Ovary (tissue), 9 donors: Measurements from ENCODE around the gene BHMT2. TPM values are rescaled to one million over a fixed set of nuclear protein-coding genes. Genes with fewer than 3 reads are reported as not detected.

Experiments used
- DNase-seq, 5 donors: peaks; one replicate each; pipeline ENCODE4 v3.0.0-alpha.2; 2019 to 2020
- H3K27ac ChIP-seq, 2 donors: fragments of 200-600 bp; one replicate each; pipeline versions ENCODE4 v1.5.1 to v1.8.0; 2019 to 2022
- H3K27me3 ChIP-seq: fragments of 200-600 bp; one replicate; pipeline ENCODE4 v1.8.0; 2022
- H3K36me3 ChIP-seq: fragments of 200-600 bp; sonication (generic); one replicate; pipeline ENCODE4 v1.5.1; 2019
- H3K4me1 ChIP-seq: one replicate; pipeline ENCODE4 v1.8.1; 2013; ENCODE audit warnings: mild to moderate bottlenecking, moderate library complexity; ENCODE audit not compliant: insufficient read depth
- H3K4me3 ChIP-seq: fragments of 200-600 bp; sonication (generic); one replicate; pipeline ENCODE4 v1.5.1; 2017
- H3K9me3 ChIP-seq, 2 donors: fragments of 200-600 bp in 1 of 2; sonication (generic) in 1 of 2; one replicate each; pipeline versions ENCODE4 v1.5.1 to v1.8.1; 2013 to 2019; ENCODE audit warnings: mild to moderate bottlenecking in 1 of 2, moderate library complexity in 1 of 2
- EP300 ChIP-seq: sonication (generic); formaldehyde crosslinking; IDR thresholded peaks from one replicate; pipeline ENCODE4 v1.6.1; 2017; ENCODE audit warnings: antibody characterized with exemption
- POLR2A ChIP-seq: fragments of 450-650 bp; IDR thresholded peaks from one replicate; pipeline ENCODE4 v1.6.1; 2017; ENCODE audit warnings: antibody characterized with exemption, mild to moderate bottlenecking, moderate library complexity
- WGBS, 3 donors: extraction: QIAGEN DNeasy Blood & Tissue Kit in 1 of 3; methylation state at CpG; one replicate each; pipeline versions ENCODE4 v1.1.5 to v1.1.7; 2013 to 2017; 5-methylcytosine and 5-hydroxymethylcytosine counted together
- intact Hi-C, 4 donors: fragments of 100-400 bp; cut with DNase I; formaldehyde crosslinking; loops; one replicate each; pipeline versions ENCODE4 v1.11.0 to v1.15.1; 2022 to 2023
- polyA plus RNA-seq, 2 donors: library from polyadenylated mRNA; stranded (reverse); fragments of 200-250 nt in 1 of 2; fragments of 350-450 nt in 1 of 2; fragmentation: Illumina TruSeq in 1 of 2; extraction: RNeasy Lipid Tissue Mini Kit (QIAGEN cat#74804) in 1 of 2; gene quantifications; one replicate each; pipeline ENCODE4 v1.2.3, GENCODE V29; 2013 to 2014
- total RNA-seq, 7 donors: library from RNA; depleted of rRNA in 2 of 7; stranded (reverse); fragments of >200 nt in 2 of 7; fragmentation: NEBNext Ultra II Directional in 3 of 7; extraction: Animal tissue kit (Norgen Biotek cat#: 25700) in 3 of 7; gene quantifications; one replicate each; pipeline versions ENCODE4 v1.1.0 to v1.2.4, GENCODE V29; 2016 to 2023
- TF ChIP-seq, protein P1 (sequence below), 3 donors: fragments of 450-650 bp in 2 of 3; fragments of 200-600 bp in 1 of 3; IDR thresholded peaks; one replicate each; pipeline versions ENCODE4 v1.5.1 to v1.8.0; 2016 to 2022; ENCODE audit warnings: antibody characterized with exemption in 3 of 3, mild to moderate bottlenecking in 1 of 3
- donor health status: DM: no; HTN: no; CAD: no; lungs with moderate emphysema.
- donor health status: DM: no; HTN: no; CAD: no.
- donor health status: Bipolar disorder and iron deficiency.
- donor health status: DM: yes; HTN: yes; CAD: no.
- donor health status: DM: no; HTN: no; CAD: no.
- donor health status: DM: yes; HTN: yes; CAD: no.

Gene BHMT2
- total and polyA plus RNA-seq, 9 donors, result 3.7 to 18.4 (median 7.9) TPM

DNA sequence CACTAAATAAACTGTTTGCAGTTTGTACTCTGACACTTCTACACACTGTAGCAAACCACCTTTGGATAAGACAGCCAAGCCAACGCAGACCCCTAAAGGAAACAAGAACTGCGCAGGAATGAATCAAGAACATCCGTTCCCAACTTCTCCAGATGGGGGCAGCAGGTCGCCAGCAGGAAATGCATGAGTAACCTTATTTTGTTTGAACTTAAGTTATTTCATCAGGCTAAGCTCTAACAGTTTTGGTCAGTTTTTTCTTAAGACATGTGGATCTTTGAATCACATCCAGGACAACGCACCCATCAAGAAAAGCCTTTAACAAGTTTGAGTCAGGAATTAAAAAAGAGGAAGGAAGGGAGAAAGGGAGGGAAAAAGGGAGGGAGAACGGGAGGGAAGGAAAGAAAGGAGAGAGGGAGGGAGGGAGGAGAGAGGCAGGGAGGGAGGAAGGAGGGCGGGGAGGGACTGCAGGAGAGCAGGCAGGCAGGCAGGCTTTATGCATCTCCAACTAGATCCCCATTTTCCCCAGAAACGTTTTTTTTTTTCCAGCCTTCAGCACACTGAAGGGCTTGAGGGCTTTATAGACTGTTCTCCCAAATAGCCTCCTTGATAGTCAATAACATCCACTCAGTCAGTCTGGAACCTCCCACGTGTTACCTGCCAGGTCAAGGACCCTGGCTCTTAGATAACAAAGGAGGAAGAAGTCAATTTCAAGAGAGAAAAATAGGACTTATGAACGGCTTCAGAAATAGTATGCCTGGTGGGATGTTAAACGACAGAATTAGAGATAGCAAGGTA is 64.3 kb downstream of the BHMT2 start:
- peak overlapping the region in 1 of 2 donors; percentile 56 for H3K27ac ChIP-seq
- peak overlapping the region; percentile 22 for H3K4me3 ChIP-seq
- H3K27me3 ChIP-seq, result no peaks in the 10 kb centered on the region
- intact Hi-C loops, result loop anchor here (5.0 to 10.0 kb wide), 3 partner anchors 107 to 331 kb away; no protein-coding TSS in a partner anchor
- H3K36me3 ChIP-seq, result no peaks in the 10 kb centered on the region
- peak; percentile 62 to 80 (median 74) for DNase-seq
- no peaks in the 10 kb centered on the region for H3K9me3 ChIP-seq
- TF ChIP-seq EP300 (no peak), POLR2A (no peak)
- TF ChIP-seq, protein P1, sequence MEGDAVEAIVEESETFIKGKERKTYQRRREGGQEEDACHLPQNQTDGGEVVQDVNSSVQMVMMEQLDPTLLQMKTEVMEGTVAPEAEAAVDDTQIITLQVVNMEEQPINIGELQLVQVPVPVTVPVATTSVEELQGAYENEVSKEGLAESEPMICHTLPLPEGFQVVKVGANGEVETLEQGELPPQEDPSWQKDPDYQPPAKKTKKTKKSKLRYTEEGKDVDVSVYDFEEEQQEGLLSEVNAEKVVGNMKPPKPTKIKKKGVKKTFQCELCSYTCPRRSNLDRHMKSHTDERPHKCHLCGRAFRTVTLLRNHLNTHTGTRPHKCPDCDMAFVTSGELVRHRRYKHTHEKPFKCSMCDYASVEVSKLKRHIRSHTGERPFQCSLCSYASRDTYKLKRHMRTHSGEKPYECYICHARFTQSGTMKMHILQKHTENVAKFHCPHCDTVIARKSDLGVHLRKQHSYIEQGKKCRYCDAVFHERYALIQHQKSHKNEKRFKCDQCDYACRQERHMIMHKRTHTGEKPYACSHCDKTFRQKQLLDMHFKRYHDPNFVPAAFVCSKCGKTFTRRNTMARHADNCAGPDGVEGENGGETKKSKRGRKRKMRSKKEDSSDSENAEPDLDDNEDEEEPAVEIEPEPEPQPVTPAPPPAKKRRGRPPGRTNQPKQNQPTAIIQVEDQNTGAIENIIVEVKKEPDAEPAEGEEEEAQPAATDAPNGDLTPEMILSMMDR (IDR thresholded peaks at IDR 0.05), result peak; percentile 43 to 73 (median 70)
- H3K4me1 ChIP-seq, result no peaks in the 10 kb centered on the region
- 1 to 3% (median 2%) methylated on average over 11 of the region's 11 CpGs for WGBS, 3 donors

DNA sequence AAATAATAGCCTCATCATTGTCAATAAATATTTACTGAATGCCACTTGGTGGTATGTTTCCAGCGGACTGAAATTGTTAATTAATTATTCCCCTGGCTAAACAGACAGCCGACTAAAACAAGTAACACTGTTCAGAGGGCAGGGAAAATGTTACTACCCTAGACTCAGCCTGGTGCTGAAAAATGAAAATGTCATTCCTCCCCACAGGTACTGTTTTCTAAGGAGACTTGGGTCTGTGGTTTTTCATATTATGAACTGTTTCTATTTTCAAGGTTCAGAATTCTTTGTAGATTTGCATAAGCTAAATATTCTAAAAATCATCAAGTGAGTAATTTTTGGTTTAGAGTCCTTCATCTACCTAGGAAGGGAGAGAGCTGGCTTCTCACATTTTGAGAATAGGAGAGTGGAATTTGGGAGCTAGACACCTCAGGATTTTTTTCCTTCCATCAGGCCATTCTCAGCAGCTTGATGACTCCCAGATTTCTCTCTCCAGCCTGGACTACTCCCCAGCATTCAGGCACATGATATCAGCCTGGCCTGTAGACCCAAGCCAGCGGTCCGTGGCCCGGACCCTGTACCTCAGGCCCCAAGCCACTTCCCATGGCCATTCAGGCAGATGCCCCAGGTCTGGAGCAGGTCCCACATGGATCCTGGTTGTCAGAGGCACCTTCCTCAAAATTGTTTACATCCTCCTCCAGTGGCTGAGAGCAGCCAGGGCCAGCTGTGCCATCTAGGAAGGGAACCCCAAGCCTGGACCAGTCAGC is 66.4 kb downstream of the BHMT2 start:
- intact Hi-C loops, result loop anchor here in 2 of 4 donors (10.0 kb wide), 1 partner anchor 329 kb away; no protein-coding TSS in a partner anchor
- H3K27me3 ChIP-seq, result no peaks in the 10 kb centered on the region
- H3K36me3 ChIP-seq, result no peaks in the 10 kb centered on the region

DNA sequence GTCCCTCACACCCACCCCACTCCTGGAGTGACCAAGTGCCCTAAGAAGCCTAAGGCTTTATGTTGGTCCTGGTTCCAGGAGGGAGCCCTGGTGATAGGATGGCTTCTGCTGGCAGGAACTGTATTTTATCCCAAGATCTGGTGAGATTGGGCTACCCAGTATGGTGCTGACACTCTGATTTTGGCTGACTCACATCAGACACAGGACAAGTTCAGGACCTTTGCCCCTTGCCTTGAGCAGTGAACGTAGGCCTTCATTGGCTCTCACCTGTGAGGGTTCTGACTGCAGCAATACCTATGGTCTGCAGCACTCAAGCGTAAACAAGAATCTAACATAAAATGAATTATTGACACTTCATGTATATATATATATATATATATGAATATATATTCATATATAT is 67.1 kb downstream of the BHMT2 start:
- Histone ChIP-seq H3K27ac (no peak overlapping the region), H3K4me3 (no peak overlapping the region), H3K27me3 (no peaks in the 10 kb centered on the region), H3K9me3 (no peaks in the 10 kb centered on the region), H3K4me1 (no peaks in the 10 kb centered on the region), H3K36me3 (no peaks in the 10 kb centered on the region)
- no peak for TF ChIP-seq EP300
- TF ChIP-seq, protein P1 (IDR thresholded peaks at IDR 0.05), result no peak
- TF ChIP-seq POLR2A, result no peak
- DNase-seq, result no peak
- 68 to 97% (median 69%) methylated on average over 2 of the region's 2 CpGs for WGBS, 3 donors
- intact Hi-C loops, result loop anchor here in 2 of 4 donors (10.0 kb wide), 1 partner anchor 328 kb away; no protein-coding TSS in a partner anchor

More for the DNA sequence above, 66.4 kb downstream of the BHMT2 start:
- H3K27ac ChIP-seq, result no peak overlapping the region
- H3K4me3 ChIP-seq, result no peak overlapping the region
- TF ChIP-seq, protein P1 (IDR thresholded peaks at IDR 0.05), result no peak
- no peak for TF ChIP-seq EP300
- no peak for TF ChIP-seq POLR2A
- no peaks in the 10 kb centered on the region for H3K9me3 ChIP-seq
- H3K4me1 ChIP-seq, result no peaks in the 10 kb centered on the region
- no peak for DNase-seq
- WGBS, 3 donors, result 86 to 93% (median 93%) methylated on average over 5 of the region's 5 CpGs

Other genes starting within 250 kb of the BHMT2 start
- 10 to 100 TPM in 1 of 7 donors, 1 to 10 TPM in 6; 5.8 to 10.6 (median 7.6) TPM for gene ARSB, start 84.5 kb upstream of the BHMT2 start, total RNA-seq
- 1 to 10 TPM; 3.1 to 8.7 TPM for gene ARSB, start 84.5 kb upstream of the BHMT2 start, polyA plus RNA-seq
- 1 to 10 TPM; 3.5 to 5.6 (median 4.2) TPM for gene DMGDH, start 93 bp upstream of the BHMT2 start, total RNA-seq
- gene DMGDH, start 93 bp upstream of the BHMT2 start, polyA plus RNA-seq, result 1 to 10 TPM; 2.1 to 5.8 TPM
- gene BHMT, start 42.0 kb downstream of the BHMT2 start, total RNA-seq, result under 1 TPM in 5 of 7 donors, not detected in 2; 0.24 to 0.92 (median 0.34) TPM
- gene BHMT, start 42.0 kb downstream of the BHMT2 start, polyA plus RNA-seq, result under 1 TPM; 0.07 to 0.27 TPM
- gene JMY, start 166.4 kb downstream of the BHMT2 start, total RNA-seq, result 10 to 100 TPM; 16.4 to 30.3 (median 22.1) TPM
- gene JMY, start 166.4 kb downstream of the BHMT2 start, polyA plus RNA-seq, result 10 to 100 TPM in 1 of 2 donors, 1 to 10 TPM in 1; 9.9 to 10.7 TPM